ENCODE data around the gene BEX3.

GRCh38 chrX:103361798-103362197 is 14.5 kb upstream of the BEX3 start:
- TF ChIP-seq EZH2phosphoT487 (IDR thresholded peaks at IDR 0.05; ENCODE audit: insufficient read depth, low read depth) (no peak), EZH2 (IDR thresholded peaks at IDR 0.05; ENCODE audit: insufficient read depth, poor library complexity, severe bottlenecking) (no peak)

All from GM23248 (cell line).